Measurements from ENCODE around the gene DEFB132. TPM values are rescaled to one million over a fixed set of nuclear protein-coding genes. Genes with fewer than 3 reads are reported as not detected.

DEFB132 gene
- total RNA-seq, 2 donors from 2014 or later = 0.32 TPM; not detected in 1

Other genes starting within 250 kb of the DEFB132 start
- gene DEFB125, start 170.1 kb upstream of the DEFB132 start, total RNA-seq = not detected
- not detected for gene DEFB126, start 115.1 kb upstream of the DEFB132 start, total RNA-seq
- not detected for gene DEFB127, start 100.3 kb upstream of the DEFB132 start, total RNA-seq
- gene DEFB128, start 68.0 kb upstream of the DEFB132 start, total RNA-seq = not detected
- gene DEFB129, start 30.5 kb upstream of the DEFB132 start, total RNA-seq = not detected
- 1 to 10 TPM; 5.5 to 7.2 TPM for gene C20orf96, start 33.0 kb downstream of the DEFB132 start, total RNA-seq
- 10 to 100 TPM; 11.0 to 12.2 TPM for gene ZCCHC3, start 39.8 kb downstream of the DEFB132 start, total RNA-seq
- gene SOX12, start 67.8 kb downstream of the DEFB132 start, total RNA-seq = 10 to 100 TPM in 1 of 2 donors, 1 to 10 TPM in 1; 8.1 to 11.6 TPM
- 10 to 100 TPM; 20.6 to 34.9 TPM for gene NRSN2, start 89.4 kb downstream of the DEFB132 start, total RNA-seq
- 1 to 10 TPM; 1.4 to 3.4 TPM for gene TRIB3, start 123.0 kb downstream of the DEFB132 start, total RNA-seq
- gene RBCK1, start 150.6 kb downstream of the DEFB132 start, total RNA-seq = 10 to 100 TPM; 41.6 to 43.5 TPM
- gene TBC1D20, start 204.8 kb downstream of the DEFB132 start, total RNA-seq = 10 to 100 TPM; 23.7 to 24.3 TPM